ENCODE measurements around the gene ZNF493.

Gene ZNF493

DNA sequence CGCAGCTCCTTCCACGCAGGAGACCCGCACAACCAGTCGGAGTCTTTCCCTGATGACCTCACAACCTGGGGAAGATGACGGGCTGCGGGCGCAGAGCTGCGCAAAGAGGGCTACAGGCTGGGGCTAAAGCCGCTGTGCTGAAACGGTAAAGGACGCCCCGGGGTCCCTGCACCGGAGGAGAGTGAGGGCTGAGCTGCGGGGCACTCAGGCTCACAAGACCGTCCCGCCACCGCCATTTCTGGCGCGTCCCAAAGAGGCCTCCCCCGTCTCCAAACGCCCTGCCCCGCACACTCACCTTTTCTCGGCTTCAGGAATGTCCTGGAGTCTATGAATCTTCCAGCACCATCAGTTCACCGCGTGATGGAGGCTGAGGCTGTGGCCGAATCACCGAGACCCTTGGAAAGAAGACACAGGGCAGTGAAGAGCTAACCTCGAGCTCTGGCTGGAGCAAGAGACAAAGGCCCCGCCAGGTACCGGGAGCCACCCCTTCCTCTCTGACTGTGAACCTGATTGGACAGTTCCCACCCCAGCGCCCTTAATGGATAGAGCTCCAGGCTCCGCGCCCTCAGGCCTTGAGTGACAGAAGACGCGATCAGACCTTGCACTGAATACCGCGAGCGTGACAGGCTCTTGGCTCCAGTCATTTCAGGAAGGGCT, 66.6 kb downstream of the ZNF493 start:
- no peak for DNase-seq (ENCODE audit: low read depth)
- no peak for TF ChIP-seq MYC (IDR thresholded peaks at IDR 0.05; ENCODE audit: low read depth, low read length)
- TF ChIP-seq, protein P1, sequence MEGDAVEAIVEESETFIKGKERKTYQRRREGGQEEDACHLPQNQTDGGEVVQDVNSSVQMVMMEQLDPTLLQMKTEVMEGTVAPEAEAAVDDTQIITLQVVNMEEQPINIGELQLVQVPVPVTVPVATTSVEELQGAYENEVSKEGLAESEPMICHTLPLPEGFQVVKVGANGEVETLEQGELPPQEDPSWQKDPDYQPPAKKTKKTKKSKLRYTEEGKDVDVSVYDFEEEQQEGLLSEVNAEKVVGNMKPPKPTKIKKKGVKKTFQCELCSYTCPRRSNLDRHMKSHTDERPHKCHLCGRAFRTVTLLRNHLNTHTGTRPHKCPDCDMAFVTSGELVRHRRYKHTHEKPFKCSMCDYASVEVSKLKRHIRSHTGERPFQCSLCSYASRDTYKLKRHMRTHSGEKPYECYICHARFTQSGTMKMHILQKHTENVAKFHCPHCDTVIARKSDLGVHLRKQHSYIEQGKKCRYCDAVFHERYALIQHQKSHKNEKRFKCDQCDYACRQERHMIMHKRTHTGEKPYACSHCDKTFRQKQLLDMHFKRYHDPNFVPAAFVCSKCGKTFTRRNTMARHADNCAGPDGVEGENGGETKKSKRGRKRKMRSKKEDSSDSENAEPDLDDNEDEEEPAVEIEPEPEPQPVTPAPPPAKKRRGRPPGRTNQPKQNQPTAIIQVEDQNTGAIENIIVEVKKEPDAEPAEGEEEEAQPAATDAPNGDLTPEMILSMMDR (IDR thresholded peaks at IDR 0.05; ENCODE audit: low read depth, low read length) = no peak
- no peak for TF ChIP-seq POLR2A (IDR thresholded peaks at IDR 0.05; ENCODE audit: extremely low read depth, insufficient read length)
- H3K4me3 ChIP-seq (ENCODE audit: low read depth, low read length) = no peak overlapping the region

DNA sequence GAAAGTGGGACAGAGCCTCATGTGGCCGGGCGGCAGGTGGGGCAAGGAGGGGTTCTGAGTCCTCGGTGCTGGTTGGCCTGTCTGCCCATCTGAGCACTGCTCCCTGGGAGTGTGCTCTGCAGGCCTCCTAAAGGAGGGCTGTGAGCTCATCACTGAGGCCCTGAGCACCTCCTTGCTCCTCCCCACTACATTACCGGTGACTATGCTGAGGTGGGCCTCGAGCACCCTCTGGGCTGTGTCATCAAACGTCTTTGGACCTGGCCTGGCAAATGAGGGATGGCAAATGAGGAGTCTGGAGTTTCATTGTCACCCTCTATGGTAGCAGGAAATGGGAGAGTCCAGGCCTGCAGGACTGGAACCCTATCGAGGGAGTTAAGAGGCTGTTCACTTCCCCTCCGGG, 69.7 kb downstream of the ZNF493 start:
- no peak for DNase-seq (ENCODE audit: low read depth)
- no peak for TF ChIP-seq POLR2A (IDR thresholded peaks at IDR 0.05; ENCODE audit: extremely low read depth, insufficient read length)
- no peak overlapping the region for H3K4me3 ChIP-seq (ENCODE audit: low read depth, low read length)

DNA sequence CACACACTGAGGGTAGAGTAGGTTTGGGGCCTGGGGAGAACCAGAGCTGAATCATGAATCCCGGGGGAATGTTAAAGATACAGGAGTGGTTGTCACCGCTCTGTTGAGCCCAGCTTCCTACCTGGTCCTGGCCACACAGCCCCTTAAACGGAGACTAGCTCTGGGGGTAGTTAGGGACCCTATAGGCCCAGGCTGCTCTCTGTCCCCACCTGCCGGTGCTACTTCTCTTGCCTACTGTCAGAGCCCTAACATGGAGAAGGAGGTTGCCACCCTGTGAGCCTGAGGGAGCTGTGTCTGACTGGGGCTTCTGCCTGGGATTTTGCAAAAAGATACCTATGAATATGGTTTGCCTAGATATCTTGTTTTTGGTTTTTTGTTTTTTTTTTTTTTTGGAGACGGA, 71.9 kb downstream of the ZNF493 start:
- DNase-seq (ENCODE audit: low read depth) = no peak
- no peak overlapping the region for H3K4me3 ChIP-seq (ENCODE audit: low read depth, low read length)
- TF ChIP-seq, protein P2, sequence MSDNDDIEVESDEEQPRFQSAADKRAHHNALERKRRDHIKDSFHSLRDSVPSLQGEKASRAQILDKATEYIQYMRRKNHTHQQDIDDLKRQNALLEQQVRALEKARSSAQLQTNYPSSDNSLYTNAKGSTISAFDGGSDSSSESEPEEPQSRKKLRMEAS (IDR thresholded peaks at IDR 0.05; ENCODE audit: low read depth, low read length) = no peak
- TF ChIP-seq MYC (IDR thresholded peaks at IDR 0.05; ENCODE audit: low read depth, low read length) (no peak), POLR2A (IDR thresholded peaks at IDR 0.05; ENCODE audit: extremely low read depth, insufficient read length) (no peak)
- TF ChIP-seq, protein P1 (IDR thresholded peaks at IDR 0.05; ENCODE audit: low read depth, low read length) = no peak

DNA sequence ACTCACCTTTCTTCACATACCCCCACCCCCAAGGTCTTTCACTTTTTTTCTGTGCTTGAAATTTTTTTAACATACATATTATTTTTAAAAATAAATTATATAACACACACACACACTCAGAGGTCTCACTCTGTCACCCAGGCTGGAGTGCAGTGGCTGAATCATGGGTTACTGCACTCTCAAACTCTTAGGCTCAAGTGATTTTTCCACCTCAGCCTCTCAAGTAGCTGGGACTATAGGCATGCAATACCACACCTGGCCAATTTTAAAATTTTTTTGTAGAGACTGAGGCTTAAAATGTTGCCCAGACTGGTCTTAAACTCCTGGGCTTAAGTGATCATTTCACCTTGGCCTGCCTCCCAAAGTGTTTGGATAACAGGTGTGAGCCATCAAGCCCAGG, 75.6 kb downstream of the ZNF493 start:
- DNase-seq (ENCODE audit: low read depth) = no peak
- no peak for TF ChIP-seq POLR2A (IDR thresholded peaks at IDR 0.05; ENCODE audit: extremely low read depth, insufficient read length)
- TF ChIP-seq, protein P1 (IDR thresholded peaks at IDR 0.05; ENCODE audit: low read depth, low read length) = no peak
- no peak for TF ChIP-seq MYC (IDR thresholded peaks at IDR 0.05; ENCODE audit: low read depth, low read length)
- TF ChIP-seq, protein P2 (IDR thresholded peaks at IDR 0.05; ENCODE audit: low read depth, low read length) = no peak
- no peak overlapping the region for H3K4me3 ChIP-seq (ENCODE audit: low read depth, low read length)

DNA sequence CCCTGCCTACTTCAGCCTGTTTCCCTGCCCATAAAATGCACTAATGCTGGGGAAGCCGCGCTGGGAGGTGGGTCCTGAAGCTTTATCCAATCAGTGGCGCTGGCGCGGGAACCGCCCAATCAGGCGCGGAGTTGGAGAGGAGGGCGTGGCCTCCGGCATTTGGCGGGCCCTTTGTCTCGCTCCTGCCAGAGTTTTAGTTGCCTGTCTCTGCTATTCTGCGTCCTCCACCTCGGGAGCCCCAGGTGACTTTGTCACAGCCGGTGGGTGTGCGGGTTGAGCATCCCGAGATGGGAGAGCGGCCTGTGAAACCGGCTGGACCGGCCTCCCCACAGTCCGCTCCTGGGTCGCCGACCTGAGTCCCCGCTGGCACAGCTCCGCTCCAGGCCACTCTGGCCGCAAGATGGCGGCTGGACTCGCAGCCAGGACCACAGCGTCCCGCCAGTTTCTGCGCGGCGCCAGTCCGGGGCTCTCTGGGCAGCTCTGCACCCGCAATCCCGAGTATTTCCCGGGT, 77.8 kb downstream of the ZNF493 start:
- TF ChIP-seq, protein P2 (IDR thresholded peaks at IDR 0.05; ENCODE audit: low read depth, low read length) = no peak
- TF ChIP-seq, protein P1 (IDR thresholded peaks at IDR 0.05; ENCODE audit: low read depth, low read length) = no peak
- TF ChIP-seq POLR2A (IDR thresholded peaks at IDR 0.05; ENCODE audit: extremely low read depth, insufficient read length) (no peak), MYC (IDR thresholded peaks at IDR 0.05; ENCODE audit: low read depth, low read length) (no peak)
- no peak for DNase-seq (ENCODE audit: low read depth)
- no peak overlapping the region for H3K4me3 ChIP-seq (ENCODE audit: low read depth, low read length)

All from NB4 (cell line).